SK-N-MC (cell line): ENCODE results near the gene ACTN1.

Experiments
- EZH2 ChIP-seq: fragments of 200-600 bp; sonication (generic); IDR thresholded peaks from one replicate; pipeline ENCODE4 v1.6.1; 2017; ENCODE audit warnings: antibody characterized with exemption
- FOXP2 ChIP-seq: optimal IDR thresholded peaks from 2 replicates; pipeline ENCODE3; 2011; ENCODE audit warnings: mild to moderate bottlenecking, moderate library complexity; ENCODE audit not compliant: insufficient read depth; ENCODE audit errors: extremely low read length, control extremely low read depth
- POLR2AphosphoS5 ChIP-seq: IDR thresholded peaks from 2 replicates; pipeline ENCODE4 v1.6.1; 2012; ENCODE audit warnings: mild to moderate bottlenecking, low read depth, low read length, borderline replicate concordance

GRCh38 chr14:68965261-68965761 lies 13.8 kb downstream of the ACTN1 start:
- TF ChIP-seq EZH2, result no peak
- no peak for TF ChIP-seq POLR2AphosphoS5
- no peak for TF ChIP-seq FOXP2
